Dedifferentiated amniotic fluid mesenchymal stem cell (primary cell): Measurements from ENCODE around the gene PPP6R2.
"Not testable (repeated sequence)": the region's sequence is repeated elsewhere in the genome, so short reads cannot be mapped to it uniquely, and the experiment has no call there.

ENCODE experiments used
- DNase-seq: peaks from one replicate; pipeline ENCODE4 v3.0.0-alpha.2; 2016; ENCODE audit errors: extremely low spot score

The PPP6R2 gene

DNA sequence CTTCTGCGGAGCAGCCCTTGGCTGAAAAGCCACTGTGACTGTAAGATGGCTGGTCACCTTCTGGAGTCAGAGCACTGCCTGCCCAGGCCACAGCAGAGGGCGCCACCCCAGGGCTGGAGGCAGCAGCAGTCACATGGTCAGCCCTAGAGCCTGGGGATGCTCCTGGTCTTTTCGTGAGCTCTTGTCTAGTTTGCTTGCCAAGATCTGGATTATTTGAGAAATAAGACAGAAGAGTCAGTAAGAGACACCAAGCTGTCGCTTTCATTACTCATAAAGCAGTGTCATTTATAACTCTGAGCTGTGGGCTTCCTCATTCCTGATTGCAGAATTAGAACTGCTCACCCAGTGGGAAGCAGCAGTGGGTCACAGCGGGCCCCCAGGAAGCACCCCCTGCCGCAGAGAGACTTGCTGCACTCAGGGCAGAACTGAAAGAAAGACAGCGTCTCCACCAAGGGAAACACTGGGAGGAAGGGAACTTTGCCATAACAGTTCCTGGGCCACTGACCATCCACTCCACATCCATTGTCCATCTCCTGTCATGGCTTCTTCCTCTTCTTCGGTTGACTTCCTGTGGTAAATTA is 56.7 kb downstream of the PPP6R2 start:
- DNase-seq = no peak

DNA sequence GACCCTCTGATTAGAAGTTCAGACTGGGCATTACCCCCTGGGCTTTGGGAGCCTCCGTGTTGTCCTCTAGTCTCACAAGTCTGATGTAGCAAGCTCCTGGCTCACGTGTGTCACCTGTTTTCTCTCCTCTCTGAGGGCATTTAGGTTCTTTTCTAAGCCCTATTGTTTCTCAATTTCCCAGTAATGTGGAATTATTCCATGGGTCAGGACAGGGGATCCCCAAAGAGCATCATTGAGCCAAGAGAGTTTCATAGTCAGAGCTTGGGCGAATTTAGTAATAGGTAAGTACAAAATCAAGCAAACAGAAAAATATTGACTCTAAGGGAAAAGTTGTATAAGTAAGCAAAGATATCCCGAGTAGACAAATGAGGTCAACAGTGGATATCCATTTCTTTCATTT is 57.3 kb downstream of the PPP6R2 start:
- no peak for DNase-seq

DNA sequence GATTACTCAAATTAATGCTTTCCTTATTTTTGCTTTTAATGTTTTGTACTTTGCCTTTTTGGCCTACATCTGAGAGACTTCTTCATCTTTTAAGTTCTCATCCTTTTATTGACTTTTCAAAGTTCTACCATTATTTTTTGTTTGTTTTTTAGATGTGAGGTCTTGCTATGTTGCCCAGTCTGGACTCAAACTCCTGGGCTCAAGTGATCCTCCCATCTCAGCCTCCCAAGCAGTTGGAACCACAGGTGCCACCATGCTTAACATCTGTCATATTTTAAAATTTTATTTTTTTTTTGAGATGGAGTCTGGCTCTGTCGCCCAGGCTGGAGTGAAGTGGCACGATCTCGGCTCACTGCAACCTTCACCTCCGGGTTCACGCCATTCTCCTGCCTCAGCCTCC is 57.8 kb downstream of the PPP6R2 start:
- no peak for DNase-seq

DNA sequence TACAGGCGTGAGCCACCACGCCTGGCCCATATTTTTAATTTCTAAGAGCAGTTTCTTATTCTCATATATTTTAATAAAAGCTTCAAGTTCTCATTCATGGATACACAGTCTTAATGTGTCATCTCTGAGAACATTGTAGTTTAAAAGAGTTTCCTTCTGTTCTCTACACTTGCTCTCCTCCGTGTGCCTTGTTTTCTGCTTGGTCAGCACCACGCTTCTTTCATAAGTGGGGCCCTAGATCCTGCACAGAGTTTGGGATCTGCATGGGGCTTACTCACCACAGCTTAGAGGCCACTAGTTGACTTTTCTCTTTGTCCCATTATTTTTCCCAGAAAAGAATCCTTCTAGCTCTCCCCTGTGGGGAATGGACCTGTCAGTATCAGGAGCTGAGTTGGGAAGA is 58.8 kb downstream of the PPP6R2 start:
- DNase-seq = no peak

DNA sequence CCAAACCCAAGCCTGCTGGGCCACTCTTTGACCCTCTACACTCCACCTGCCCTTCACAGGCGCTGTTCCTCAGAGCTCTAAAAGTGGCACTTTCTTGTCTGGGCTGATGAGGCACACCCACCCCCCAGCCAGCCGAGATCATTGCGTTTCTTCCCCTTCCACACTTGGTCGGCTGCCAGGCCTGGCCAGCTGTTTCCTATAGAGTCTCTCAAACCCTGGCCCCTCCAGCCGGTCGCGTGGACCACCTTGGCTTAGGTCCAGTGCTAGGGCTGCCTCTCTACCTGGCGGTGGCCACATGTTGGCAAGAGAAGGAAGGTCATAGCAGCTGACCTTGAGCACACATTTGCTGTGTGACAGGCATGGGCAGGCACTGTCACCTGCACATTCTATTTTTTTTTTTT is 60.6 kb downstream of the PPP6R2 start:
- DNase-seq = no peak

DNA sequence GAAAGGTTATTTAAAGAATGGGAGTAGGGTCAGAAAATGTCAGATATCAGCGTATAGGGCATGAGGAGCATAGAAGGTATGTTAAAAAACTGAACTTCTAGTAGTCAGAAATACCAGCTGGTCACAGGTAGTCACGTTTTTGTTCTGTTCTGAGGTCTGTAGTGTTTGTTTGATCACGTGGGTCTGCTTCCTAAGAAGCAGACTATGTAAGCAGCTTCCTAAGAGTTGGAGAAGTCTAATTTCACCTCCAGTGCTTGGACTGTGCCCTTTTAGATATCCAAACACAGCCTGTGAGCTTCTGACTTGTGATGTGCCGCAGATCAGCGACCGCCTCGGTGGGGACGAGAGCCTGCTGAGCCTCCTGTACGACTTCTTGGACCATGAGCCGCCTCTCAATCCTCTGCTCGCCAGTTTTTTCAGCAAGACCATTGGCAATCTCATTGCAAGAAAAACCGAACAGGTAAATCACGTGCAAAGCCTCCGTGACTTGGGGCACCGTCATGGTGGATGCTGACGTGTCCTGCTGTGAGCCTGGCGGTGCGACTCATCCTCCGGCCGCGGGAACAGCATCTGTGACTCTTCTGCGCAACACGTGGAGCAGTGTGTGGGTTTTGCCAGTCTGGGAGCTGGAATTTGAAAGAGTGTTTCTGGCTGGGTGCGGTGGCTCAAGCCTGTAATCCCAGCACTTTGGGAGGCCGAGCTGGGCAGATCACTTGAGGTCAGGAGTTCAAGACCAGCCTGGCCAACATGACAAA is 63.5 kb downstream of the PPP6R2 start:
- no peak for DNase-seq

DNA sequence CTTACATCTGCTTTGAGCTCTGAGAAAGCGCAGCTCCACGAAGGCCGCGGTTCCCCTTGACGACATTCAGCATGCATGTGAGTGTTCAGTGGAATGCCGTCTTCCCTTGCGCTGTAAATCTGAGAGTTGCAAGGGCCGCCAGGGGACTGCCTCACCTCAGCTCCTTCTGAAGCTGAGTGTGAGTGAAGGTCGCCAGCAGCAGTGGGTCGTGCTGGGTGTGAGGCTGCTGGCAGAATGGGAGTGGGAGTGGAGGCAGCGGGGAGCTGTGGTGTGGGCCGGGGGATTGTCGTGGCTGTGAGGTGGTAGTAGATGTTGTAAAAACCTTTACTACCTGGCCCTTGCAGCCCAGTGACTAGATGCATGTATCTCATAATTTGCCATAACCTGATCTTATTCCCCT is 65.2 kb downstream of the PPP6R2 start:
- DNase-seq = no peak

DNA sequence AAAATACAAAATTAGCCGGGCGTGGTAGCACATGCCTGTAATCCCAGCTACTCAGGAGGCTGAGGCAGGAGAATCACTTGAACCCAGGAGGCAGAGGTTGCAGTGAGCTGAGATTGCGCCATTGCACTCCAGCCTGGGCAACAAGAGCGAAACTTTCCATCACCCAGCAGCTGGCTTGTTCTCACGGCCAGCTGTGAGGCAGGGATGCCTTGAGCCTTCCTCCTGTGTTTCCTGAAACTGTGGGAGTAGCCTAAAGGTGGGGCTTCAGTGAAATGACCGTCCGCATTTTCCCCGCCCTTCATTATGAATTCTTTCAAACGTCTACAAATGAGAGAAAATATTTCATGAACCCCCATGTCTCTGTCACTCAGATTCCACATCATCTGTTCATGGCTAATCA is 65.8 kb downstream of the PPP6R2 start:
- not testable (repeated sequence) for DNase-seq

DNA sequence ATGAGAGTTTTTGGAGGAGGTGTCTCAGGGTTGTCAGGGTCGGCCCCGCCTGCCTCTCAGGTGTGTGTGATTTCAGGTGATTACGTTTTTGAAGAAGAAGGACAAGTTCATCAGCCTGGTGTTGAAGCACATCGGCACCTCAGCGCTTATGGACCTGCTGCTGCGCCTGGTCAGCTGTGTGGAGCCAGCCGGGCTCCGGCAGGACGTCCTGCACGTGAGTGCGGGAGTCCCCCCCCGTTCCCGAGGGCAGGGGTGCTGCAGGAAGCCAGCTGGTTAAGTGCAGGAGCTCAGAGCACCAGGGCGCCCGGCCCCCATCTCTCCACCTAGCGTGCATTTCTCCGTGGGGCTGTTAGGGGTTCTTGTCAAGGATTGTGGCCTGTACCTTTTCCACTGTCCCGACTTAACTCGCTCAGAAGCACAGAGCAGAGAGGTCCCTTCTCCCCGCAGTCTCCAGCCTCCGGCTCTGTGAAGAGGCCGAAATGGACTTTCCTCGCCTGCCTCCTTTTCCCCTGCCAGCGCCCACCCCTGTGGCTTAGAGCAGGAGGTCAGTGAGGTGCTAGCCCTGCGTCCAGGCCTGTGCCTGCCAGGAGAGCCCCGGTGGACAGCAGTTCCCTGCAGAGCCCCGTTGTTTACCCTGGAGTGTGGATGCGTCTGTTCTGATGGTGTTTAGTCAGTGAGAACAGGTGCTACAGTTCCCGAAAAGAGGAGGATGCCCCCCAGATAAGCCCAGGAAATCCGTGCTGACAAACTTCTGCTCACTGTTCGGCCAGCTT is 71.5 kb downstream of the PPP6R2 start:
- DNase-seq = no peak

DNA sequence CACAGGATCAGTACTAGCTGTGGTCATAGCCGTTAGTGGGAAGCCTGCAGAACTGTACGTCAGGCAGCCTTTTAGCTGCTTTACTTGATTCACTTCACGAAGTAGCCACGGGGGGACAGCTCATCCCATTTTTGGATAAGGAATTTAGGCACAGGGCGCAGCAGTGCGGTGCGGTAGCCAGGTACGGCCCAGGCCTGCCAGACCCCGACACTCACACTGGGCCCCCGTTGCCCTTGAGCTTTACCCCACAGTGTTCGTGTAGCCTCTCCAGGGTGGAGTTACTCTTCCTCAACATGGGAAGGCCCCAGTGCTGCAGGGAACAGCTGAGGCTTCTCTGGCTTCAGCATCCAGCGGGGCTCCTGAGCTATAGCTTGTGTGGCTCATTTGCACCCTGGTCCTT is 72.3 kb downstream of the PPP6R2 start:
- DNase-seq = no peak

DNA sequence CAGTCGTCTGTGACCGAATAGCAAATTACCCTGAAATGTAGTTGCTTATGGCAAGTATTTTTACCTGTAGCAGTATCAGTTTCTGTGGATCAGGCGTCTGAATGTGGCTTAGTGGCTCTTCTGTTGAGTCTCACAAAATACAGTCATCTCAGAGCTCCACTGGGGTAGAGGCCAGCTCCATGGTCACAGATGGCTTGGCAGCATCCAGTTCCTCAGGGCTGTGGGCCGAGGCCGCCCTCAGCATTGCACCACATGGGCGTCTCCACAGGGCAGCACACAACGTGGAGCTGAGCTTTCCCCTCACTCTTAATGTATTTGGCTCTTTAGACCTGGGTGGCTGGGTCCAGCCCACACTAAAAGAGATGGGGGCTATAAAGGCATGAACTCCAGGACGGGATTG is 73.9 kb downstream of the PPP6R2 start:
- DNase-seq = no peak

DNA sequence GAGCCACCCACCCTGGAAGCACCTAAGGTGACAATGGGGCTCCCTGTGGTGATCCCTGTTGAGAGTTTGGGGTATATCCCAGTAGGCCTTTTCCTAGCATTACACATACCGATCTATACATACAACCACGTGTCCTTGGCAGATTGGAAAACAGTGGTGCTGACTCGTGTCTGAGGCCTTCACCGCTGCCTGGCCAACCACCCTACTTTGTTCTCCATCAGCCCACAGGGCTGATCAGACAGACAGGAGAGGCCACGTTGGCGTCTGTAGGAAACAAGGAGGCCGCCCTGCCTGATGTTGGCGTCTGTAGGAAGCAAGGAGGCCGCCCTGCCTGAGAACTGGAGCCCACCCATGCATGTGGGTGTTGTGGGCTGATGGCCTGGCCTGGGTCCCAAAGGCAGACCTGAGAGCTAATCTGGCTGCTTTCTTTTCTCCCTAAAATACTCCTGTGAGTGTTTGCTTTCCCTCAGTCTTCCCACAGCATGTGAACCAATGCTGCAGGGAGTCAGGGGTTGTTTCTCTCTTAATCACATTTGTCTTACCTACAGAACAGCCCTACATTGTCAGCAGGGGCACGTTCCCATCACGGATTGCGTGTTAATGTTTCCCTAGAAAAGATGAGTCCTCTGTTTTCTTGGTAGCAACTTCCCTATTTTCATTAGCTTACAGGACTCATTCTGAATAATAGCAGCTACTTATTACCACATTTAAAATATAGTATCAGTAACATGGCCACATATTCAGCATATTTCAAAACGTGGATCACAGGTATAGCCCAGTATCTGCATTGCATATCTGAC is 74.5 kb downstream of the PPP6R2 start:
- DNase-seq = no peak

DNA sequence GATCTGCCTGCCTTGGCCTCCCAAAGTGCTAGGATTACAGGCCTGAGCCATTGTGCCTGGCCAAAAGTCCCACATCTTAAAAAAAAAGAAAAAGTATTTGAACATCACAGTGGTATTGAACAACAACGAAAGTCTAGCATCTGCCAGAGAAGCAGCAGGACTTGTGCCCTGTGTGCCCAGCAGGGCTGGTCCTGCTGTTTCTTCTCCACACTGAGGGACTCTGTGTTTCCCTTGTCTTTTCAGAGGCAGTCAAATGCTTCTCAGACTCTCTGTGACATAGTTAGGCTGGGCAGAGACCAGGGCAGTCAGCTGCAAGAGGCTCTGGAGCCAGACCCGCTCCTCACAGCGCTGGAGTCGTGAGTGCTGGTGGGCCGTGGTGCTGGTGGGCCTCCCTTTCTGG is 75.5 kb downstream of the PPP6R2 start:
- no peak for DNase-seq

DNA sequence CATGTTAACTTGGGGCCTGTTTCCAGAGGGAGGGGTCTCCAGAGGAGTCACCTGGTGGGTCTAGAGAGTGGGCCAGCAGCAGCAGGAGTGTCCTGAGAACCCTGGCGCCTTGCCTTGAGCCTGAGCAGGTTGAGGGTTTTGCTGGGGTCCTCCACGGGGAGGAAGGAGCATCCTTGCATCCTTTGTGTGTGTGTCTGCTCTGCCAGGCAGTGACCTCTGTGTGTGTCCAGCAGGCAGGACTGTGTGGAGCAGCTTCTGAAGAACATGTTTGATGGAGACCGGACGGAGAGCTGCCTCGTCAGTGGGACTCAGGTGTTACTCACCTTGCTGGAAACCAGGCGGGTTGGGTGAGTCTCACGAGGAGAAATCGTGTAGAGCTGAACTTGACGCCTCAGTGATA is 76.0 kb downstream of the PPP6R2 start:
- DNase-seq = no peak

DNA sequence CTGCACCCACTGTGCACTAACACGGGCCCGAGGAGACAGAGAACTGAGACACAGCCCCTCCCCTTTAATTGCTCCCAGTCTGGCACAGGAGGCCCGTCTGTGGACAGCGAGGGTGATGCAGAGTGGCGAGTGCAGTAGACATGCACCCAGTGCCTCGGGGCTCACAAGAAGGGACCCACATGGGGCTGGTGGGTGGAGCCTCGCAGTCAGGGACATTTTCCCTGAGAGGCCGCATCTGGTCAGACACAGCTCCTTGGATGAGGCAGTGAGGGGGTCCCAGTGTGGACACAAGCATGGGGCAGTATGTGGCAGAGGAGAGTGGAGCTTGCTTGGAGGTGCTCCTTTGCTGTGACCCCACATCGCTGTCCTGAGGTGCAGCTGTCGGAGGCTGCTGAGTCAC is 76.9 kb downstream of the PPP6R2 start:
- DNase-seq = no peak

DNA sequence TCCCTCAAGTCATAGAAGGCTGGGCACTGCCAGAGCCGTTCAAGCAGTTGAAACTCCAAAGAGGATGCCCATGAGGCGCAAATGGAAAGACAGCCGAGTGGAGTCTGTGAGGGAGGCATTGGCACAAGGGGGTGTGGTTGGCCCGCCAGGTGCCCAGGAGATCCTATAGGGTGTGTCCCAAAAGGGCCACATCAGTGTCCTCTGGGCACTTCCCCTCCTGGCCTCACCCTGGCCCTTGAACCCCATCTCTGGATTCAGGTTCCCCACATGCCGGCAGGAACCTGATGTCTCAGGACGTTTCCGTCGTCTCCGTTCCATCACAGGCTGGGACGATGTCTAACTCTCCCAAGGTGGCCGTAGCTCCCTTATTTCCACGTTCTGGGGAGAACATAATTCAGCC is 77.5 kb downstream of the PPP6R2 start:
- no peak for DNase-seq

DNA sequence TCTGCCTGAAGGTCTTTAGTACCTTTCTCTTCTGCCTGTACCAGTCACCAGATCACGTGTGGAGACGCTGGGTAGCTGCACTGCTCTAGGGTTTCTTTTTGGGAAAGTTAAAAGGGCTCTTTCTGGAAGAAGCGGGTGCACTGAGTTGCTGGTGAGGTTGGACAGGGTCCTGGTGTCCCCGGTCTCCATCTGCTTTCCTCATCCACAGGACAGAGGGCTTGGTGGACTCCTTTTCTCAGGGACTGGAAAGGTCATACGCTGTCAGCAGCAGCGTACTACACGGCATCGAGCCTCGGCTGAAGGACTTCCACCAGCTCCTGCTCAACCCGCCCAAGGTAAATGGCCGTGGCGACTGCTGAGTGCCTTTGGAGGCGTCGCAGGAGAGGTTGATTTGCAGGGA is 78.9 kb downstream of the PPP6R2 start:
- no peak for DNase-seq

DNA sequence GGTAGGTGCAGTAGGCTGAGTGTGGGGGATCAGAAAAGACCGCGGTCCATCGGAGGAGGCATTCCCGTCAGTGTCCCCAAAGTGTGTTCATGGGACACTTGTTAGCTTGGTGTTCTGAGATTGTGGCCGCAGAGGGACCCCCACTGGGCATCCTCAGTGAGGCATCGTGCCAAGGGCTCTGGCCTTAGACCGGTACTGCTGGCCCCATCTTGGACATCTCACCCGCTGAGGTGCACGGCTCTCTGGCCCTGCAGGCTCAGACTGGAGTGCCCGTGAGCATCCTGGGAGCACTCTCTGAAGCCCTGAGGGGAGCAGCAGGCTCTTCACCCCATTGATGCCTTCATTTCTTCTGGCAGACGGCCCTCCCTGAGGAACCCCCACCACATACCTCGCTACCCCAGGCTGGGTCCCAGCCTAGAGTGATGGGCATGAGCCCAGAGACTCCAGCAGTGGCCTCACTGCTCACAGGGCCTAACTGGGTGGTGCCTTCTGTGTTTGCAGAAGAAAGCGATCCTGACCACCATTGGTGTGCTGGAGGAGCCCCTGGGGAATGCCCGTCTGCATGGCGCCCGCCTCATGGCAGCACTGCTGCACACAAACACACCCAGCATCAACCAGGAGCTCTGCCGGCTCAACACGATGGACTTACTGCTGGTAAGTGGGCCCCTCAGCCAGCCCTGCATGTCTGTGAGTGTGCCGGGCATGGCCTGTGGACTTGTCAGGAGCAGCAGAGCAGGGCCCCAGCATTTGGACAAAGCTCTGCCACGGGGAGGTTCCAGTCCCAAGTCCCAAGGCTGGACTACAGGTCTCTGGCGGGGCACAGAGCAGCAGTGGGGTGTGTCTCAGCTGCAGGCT is 80.1 kb downstream of the PPP6R2 start:
- DNase-seq = no peak

DNA sequence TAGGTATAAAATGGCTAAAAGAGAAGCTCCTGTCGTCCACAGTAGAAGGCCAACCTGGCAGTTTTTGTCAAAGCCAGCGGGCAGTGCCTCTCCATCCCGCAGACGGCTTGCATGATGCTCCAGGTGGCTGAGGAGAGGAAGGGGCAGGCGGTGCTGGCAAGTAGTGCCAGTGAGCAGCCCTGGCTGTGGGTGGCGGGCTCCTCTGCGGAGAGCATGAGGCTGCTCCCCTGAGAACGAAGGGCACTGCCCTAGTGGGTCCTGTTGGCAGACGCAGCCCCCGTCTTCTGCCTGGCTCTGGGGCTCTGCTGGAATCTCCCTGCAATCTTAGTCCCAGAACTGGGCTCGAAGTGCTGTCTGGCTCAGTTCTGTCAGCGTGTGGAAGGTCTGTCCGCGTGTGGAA is 80.8 kb downstream of the PPP6R2 start:
- DNase-seq = no peak

DNA sequence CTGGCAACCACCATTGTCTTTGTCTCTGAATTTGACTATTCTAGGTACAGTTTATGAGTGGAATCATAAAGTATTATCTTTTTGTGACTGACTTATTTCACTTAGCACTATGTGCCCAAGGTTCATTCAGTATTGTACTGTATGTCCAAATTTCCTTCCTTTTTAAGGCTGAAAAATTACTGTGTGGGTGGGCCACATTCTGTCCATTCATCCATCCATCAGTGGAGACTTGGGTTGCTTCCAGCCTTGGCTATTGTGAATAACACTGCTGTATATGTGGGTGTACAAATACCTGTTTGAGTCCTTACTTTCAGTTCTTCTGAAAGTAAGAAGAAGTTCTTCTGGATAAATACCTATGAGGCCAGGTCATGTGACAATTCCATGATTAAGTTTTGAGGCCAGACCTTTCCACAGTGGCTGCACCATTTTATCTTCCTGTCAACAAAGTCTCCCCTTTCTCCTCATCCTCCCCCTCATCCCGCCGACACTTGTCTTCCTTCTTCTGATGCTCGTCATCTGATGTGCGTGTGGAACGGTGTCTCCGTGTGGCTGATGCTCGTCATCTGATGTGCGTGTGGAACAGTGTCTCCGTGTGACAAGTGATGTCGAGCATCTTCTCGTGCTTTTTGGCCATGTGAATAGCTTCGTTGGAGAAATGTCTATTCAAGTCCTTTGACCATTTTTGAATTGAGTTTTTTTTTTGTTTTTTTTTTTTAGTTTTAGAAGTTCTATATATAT is 82.2 kb downstream of the PPP6R2 start:
- no peak for DNase-seq
